ENCODE results near the gene HLF. TPM values are rescaled to one million over a fixed set of nuclear protein-coding genes. Genes with fewer than 3 reads are reported as not detected.

Gene HLF
- total and polyA plus RNA-seq, 10 of the 15 experiments (the other 5 are each of a cell fraction or from before 2014, with no cell fraction given) = 0.01 to 0.33 (median 0.20) TPM; not detected in 3

DNA sequence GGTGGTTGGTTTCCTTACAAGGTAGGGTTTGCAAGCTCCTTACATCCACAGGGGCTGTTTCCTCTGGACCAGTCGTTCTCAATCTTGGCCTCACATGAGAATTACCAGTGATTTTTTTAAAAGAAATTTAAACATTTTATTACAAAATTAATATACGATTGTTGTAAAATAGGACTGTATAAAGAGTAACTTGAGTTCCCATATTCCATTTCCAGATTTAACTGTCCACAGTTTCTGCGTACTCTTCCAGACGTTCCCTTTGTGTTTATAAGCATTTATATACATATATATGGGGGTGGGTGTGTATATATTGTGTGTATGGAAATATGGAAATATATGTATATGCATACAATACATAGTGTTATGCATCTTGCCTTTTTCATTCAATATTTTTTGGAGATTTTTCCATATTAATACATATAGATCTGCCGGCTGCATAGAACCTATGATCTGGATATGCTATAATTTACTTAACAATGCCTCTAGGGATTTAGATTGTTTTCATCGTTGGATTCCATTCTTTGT, 31.5 kb downstream of the HLF start:
- no peak overlapping the region for H3K9ac ChIP-seq (ENCODE audit: control insufficient read depth, insufficient read depth, low read length)
- no peaks in the 10 kb centered on the region for H3K4me1 ChIP-seq (ENCODE audit: control insufficient read depth, insufficient read depth, low read length)
- H3K27ac ChIP-seq (ENCODE audit: control insufficient read depth, insufficient read depth) = no peak overlapping the region
- ChIA-PET CTCF (interaction anchor here (0.9 to 3.3 kb wide), 9 partner anchors 8 to 311 kb away, joined by 3 to 72 read pairs (median 4); no protein-coding TSS in a partner anchor), RAD21 (ENCODE audit: unreplicated experiment) (interaction anchor here (1.0 to 3.3 kb wide), 3 partner anchors 240 to 307 kb away, joined by 4 to 19 read pairs (median 5); no protein-coding TSS in a partner anchor), SMC1A (ENCODE audit: uncharacterized antibody, unreplicated experiment) (interaction anchor here (1.0 to 2.5 kb wide), 4 partner anchors 60 to 303 kb away, joined by 3 to 28 read pairs (median 5); no protein-coding TSS in a partner anchor), POLR2A (no interaction called here)
- no peaks in the 10 kb centered on the region for H3K36me3 ChIP-seq (ENCODE audit: control insufficient read depth in 2 of 2, insufficient read depth in 2 of 2, low read length in 1 of 2)
- H3K27me3 ChIP-seq (replicated peaks in 1 of 2; ENCODE audit: control insufficient read depth in 2 of 2, insufficient read depth in 2 of 2, low read length in 1 of 2) = peaks cover 0 to 1% of the 10 kb centered on the region in 2 experiments; a peak in 2 of 4 replicates
- H3K4me3 ChIP-seq = no peak overlapping the region
- in situ Hi-C loops (cut with MboI) (no loop called here), intact Hi-C loops (cut with micrococcal nuclease; ENCODE audit: unreplicated experiment) (loop anchor here (1.0 to 5.0 kb wide), 3 partner anchors 219 to 303 kb away; no protein-coding TSS in a partner anchor)
- no peak for FAIRE-seq
- no peak for TF ChIP-seq ESRRA (IDR thresholded peaks at IDR 0.05; ENCODE audit: low read length)
- no peak for TF ChIP-seq JUNB (IDR thresholded peaks at IDR 0.05)
- TF ChIP-seq ZNF24 (IDR thresholded peaks at IDR 0.05) = no peak
- TF ChIP-seq IKZF2 (IDR thresholded peaks at IDR 0.05) = no peak
- TF ChIP-seq HDAC2 (IDR thresholded peaks at IDR 0.05) = no peak
- TF ChIP-seq, protein P1, sequence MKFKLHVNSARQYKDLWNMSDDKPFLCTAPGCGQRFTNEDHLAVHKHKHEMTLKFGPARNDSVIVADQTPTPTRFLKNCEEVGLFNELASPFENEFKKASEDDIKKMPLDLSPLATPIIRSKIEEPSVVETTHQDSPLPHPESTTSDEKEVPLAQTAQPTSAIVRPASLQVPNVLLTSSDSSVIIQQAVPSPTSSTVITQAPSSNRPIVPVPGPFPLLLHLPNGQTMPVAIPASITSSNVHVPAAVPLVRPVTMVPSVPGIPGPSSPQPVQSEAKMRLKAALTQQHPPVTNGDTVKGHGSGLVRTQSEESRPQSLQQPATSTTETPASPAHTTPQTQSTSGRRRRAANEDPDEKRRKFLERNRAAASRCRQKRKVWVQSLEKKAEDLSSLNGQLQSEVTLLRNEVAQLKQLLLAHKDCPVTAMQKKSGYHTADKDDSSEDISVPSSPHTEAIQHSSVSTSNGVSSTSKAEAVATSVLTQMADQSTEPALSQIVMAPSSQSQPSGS (IDR thresholded peaks at IDR 0.05; ENCODE audit: low read length) = no peak
- TF ChIP-seq E2F4 (IDR thresholded peaks at IDR 0.05; ENCODE audit: low read depth, low read length) = no peak
- no peak for TF ChIP-seq SMAD1 (IDR thresholded peaks at IDR 0.05; ENCODE audit: low read depth, partially characterized antibody)
- TF ChIP-seq BCL3 (IDR thresholded peaks at IDR 0.05; ENCODE audit: borderline replicate concordance, insufficient read depth, low read depth, low read length, poor library complexity, severe bottlenecking) = no peak
- H4K20me1 ChIP-seq (ENCODE audit: control insufficient read depth, insufficient read depth) = no peaks in the 10 kb centered on the region
- 20% methylated on average over 6 of the region's 6 CpGs for WGBS (ENCODE audit: insufficient coverage, insufficient replicate concordance, low lambda C conversion rate, missing lambda C conversion rate)
- H2AFZ ChIP-seq (ENCODE audit: control insufficient read depth, low read depth, low read length) = no peak overlapping the region
- no peak overlapping the region for H3K4me2 ChIP-seq (ENCODE audit: control insufficient read depth, insufficient read depth)
- H3K9me3 ChIP-seq (replicated peaks; ENCODE audit: control insufficient read depth, insufficient read depth, low read length) = no peaks in the 10 kb centered on the region
- no peak for ATAC-seq
- BruUV-seq (replicated peaks) = no TSS peak
- no peaks in the 10 kb centered on the region for H3K79me2 ChIP-seq (ENCODE audit: control insufficient read depth, insufficient read depth, low read length)
- no peak for DNase-seq (ENCODE audit: low read depth, low spot score)

Measured in GM12878 (cell line).